Duodenal mucosa (tissue), 2 donors: Measurements from ENCODE around the gene NR3C2.

Source experiments
- H3K27ac ChIP-seq: one replicate; pipeline ENCODE4 v1.7.0; 2013; ENCODE audit warnings: low read depth, low read length
- H3K27me3 ChIP-seq, 2 donors: one replicate each; pipeline ENCODE4 v1.7.0; 2013; ENCODE audit warnings: low read length in 2 of 2, control low read depth in 1 of 2; ENCODE audit not compliant: insufficient read depth in 2 of 2, control insufficient read depth in 1 of 2
- H3K36me3 ChIP-seq, 2 donors: one replicate each; pipeline ENCODE4 v1.7.0; 2013; ENCODE audit warnings: low read length in 2 of 2, control low read depth in 1 of 2; ENCODE audit not compliant: insufficient read depth in 2 of 2, control insufficient read depth in 1 of 2
- H3K4me1 ChIP-seq, 2 donors: one replicate each; pipeline ENCODE4 v1.7.0; 2013; ENCODE audit warnings: low read length in 2 of 2, control low read depth in 1 of 2; ENCODE audit not compliant: insufficient read depth in 2 of 2, control insufficient read depth in 1 of 2
- H3K4me3 ChIP-seq, 2 donors: one replicate each; pipeline ENCODE4 v1.7.0; 2013; ENCODE audit warnings: low read length in 2 of 2, low read depth in 1 of 2
- H3K9ac ChIP-seq, 2 donors: one replicate each; pipeline ENCODE4 v1.7.0; 2013; ENCODE audit warnings: low read length in 2 of 2, low read depth in 1 of 2
- H3K9me3 ChIP-seq, 2 donors: one replicate each; pipeline ENCODE4 v1.7.0; 2013; ENCODE audit warnings: low read length in 2 of 2, control low read depth in 1 of 2; ENCODE audit not compliant: control insufficient read depth in 1 of 2

The NR3C2 gene

GRCh38 chr4:148300877-148301276, 141.3 kb downstream of the NR3C2 start:
- no peaks in the 10 kb centered on the region for H3K36me3 ChIP-seq
- H3K9me3 ChIP-seq = peaks cover 0 to 9% of the 10 kb centered on the region in 2 donors
- no peaks in the 10 kb centered on the region for H3K4me1 ChIP-seq
- H3K4me3 ChIP-seq = no peak overlapping the region
- no peak overlapping the region for H3K9ac ChIP-seq
- no peaks in the 10 kb centered on the region for H3K27me3 ChIP-seq
- H3K27ac ChIP-seq = no peak overlapping the region

DNA sequence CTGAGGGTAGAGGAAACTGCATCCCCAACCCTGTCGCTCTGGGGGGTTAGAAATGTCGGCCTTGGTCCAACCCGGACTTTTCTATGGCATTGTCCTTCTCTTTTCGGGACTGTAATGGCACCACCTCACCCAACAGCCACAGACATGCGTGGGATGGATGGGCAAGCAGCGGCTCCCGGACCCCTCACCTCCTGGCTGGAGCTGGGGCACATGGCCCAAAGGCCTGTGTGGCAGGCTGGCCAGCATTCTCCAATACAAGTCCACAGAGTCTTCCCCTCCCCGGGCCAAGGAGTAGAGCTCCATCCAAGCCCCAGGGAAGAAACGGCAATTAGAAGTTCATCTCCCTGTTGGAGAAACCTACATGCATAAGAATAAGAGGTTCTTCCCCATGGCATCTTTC, 142.9 kb downstream of the NR3C2 start:
- Histone ChIP-seq H3K9me3 (peaks cover 0 to 9% of the 10 kb centered on the region in 2 donors), H3K36me3 (no peaks in the 10 kb centered on the region), H3K4me3 (no peak overlapping the region), H3K27me3 (no peaks in the 10 kb centered on the region), H3K27ac (no peak overlapping the region), H3K4me1 (peaks cover 0 to 5% of the 10 kb centered on the region in 2 donors), H3K9ac (no peak overlapping the region)

GRCh38 chr4:148296498-148296897, 145.7 kb downstream of the NR3C2 start:
- Histone ChIP-seq H3K4me3 (no peak overlapping the region), H3K27me3 (no peaks in the 10 kb centered on the region), H3K9me3 (peaks cover 0 to 9% of the 10 kb centered on the region in 2 donors), H3K27ac (no peak overlapping the region), H3K4me1 (peaks cover 13 to 20% of the 10 kb centered on the region in 2 donors), H3K9ac (no peak overlapping the region), H3K36me3 (no peaks in the 10 kb centered on the region)

DNA sequence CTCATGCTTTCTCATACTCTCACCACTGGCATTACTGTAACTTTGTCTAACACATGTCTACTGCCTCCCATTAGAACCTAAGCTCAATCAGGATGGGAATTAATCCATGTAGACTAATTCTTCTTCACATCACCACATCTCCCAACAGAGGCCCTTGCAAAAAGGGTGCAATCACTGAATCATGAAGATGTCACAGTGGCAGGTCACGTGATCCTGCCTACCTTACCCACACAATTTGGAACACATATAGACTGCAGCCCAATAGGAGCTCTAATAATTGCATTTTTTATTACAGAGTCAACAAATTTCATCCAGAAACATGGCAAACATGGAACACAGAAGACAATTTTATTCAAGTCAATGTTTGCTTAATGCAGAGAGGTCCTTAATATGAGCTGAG, 146.6 kb downstream of the NR3C2 start:
- peaks cover 0 to 4% of the 10 kb centered on the region in 2 donors for H3K9me3 ChIP-seq
- no peaks in the 10 kb centered on the region for H3K27me3 ChIP-seq
- no peak overlapping the region for H3K27ac ChIP-seq
- H3K36me3 ChIP-seq = no peaks in the 10 kb centered on the region
- no peak overlapping the region for H3K9ac ChIP-seq
- peaks cover 13 to 20% of the 10 kb centered on the region in 2 donors for H3K4me1 ChIP-seq
- no peak overlapping the region for H3K4me3 ChIP-seq

- Histone ChIP-seq H3K9me3 (no peaks in the 10 kb centered on the region), H3K27ac (no peak overlapping the region), H3K4me3 (no peak overlapping the region), H3K36me3 (no peaks in the 10 kb centered on the region), H3K27me3 (no peaks in the 10 kb centered on the region), H3K4me1 (peaks cover 20 to 30% of the 10 kb centered on the region in 2 donors), H3K9ac (no peak overlapping the region)
Measured at GRCh38 chr4:148293571-148293970, 148.6 kb downstream of the NR3C2 start.

DNA sequence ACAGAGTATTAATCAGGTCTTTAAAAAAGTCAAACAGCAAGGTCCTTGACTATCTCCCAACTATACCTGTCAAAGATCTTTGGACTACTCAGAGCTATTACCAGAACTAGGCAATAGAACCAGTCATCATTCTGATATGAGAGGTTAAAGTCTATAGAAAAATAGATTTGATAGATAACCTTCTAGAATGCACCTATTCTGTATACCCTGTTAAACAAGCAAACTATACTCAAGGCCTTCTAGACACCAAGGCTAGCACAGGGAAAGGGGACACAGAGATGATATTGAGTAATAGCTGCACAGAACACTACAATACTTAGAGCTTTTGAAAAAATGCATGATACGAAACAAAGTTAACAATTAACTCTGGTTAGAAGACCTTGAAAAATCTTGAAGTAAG, 149.5 kb downstream of the NR3C2 start:
- Histone ChIP-seq H3K9me3 (no peaks in the 10 kb centered on the region), H3K27me3 (no peaks in the 10 kb centered on the region), H3K4me3 (no peak overlapping the region), H3K4me1 (peaks cover 20 to 32% of the 10 kb centered on the region in 2 donors), H3K36me3 (no peaks in the 10 kb centered on the region), H3K27ac (no peak overlapping the region), H3K9ac (no peak overlapping the region)

- H3K4me1 ChIP-seq = peaks cover 20 to 33% of the 10 kb centered on the region in 2 donors
- no peak overlapping the region for H3K4me3 ChIP-seq
- no peaks in the 10 kb centered on the region for H3K36me3 ChIP-seq
- no peaks in the 10 kb centered on the region for H3K9me3 ChIP-seq
- no peak overlapping the region for H3K27ac ChIP-seq
- no peak overlapping the region for H3K9ac ChIP-seq
- H3K27me3 ChIP-seq = no peaks in the 10 kb centered on the region
Measured at GRCh38 chr4:148289740-148290139, 152.5 kb downstream of the NR3C2 start.

DNA sequence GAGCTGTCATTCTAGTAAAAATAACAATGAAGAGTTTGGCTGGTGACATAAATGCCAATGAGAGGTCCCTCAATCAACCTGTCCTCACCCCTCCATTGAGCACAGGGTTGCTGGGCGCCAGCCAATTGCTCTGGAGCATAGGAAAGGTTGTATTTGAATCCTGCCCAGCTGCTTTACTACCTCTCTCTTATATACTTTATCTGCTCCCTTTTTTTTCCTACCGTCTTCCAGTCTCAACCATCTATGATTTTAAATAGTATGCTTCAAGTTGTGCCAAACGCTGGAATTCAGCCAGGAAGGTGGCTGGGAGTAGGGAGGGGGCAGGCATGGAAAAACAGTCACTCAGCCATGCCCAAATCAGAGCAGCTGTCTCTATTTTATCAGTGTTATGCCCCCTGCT, 153.8 kb downstream of the NR3C2 start:
- H3K9me3 ChIP-seq = no peaks in the 10 kb centered on the region
- no peaks in the 10 kb centered on the region for H3K36me3 ChIP-seq
- H3K4me1 ChIP-seq = peaks cover 20 to 38% of the 10 kb centered on the region in 2 donors
- no peak overlapping the region for H3K9ac ChIP-seq
- no peak overlapping the region for H3K27ac ChIP-seq
- no peaks in the 10 kb centered on the region for H3K27me3 ChIP-seq
- H3K4me3 ChIP-seq = no peak overlapping the region

DNA sequence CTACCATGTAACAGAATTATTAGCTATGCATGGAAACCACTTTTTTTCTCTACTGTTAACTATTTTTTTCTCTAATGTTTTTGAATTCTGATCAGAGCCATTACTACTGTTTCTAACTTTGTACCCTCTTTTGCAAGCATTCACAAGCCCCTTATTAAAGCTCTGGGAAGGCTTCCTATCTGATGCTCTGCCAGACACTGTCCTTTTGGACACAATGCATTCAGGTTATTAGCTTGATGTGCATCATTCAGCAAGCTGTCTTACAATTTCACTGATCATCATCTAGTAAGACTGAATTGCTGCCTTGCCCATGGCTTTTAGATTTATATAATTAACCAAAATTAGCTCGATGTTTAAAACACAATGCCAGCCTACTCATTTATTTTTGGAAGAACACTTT, 155.1 kb downstream of the NR3C2 start:
- no peak overlapping the region for H3K27ac ChIP-seq
- peaks cover 24 to 42% of the 10 kb centered on the region in 2 donors for H3K4me1 ChIP-seq
- H3K27me3 ChIP-seq = no peaks in the 10 kb centered on the region
- H3K9me3 ChIP-seq = no peaks in the 10 kb centered on the region
- no peaks in the 10 kb centered on the region for H3K36me3 ChIP-seq
- H3K9ac ChIP-seq = no peak overlapping the region
- no peak overlapping the region for H3K4me3 ChIP-seq

- H3K27me3 ChIP-seq = no peaks in the 10 kb centered on the region
- no peaks in the 10 kb centered on the region for H3K36me3 ChIP-seq
- H3K9ac ChIP-seq = no peak overlapping the region
- H3K9me3 ChIP-seq = no peaks in the 10 kb centered on the region
- H3K4me1 ChIP-seq = peaks cover 24 to 43% of the 10 kb centered on the region in 2 donors
- no peak overlapping the region for H3K4me3 ChIP-seq
- no peak overlapping the region for H3K27ac ChIP-seq
Measured at GRCh38 chr4:148286012-148286411, 156.2 kb downstream of the NR3C2 start.

DNA sequence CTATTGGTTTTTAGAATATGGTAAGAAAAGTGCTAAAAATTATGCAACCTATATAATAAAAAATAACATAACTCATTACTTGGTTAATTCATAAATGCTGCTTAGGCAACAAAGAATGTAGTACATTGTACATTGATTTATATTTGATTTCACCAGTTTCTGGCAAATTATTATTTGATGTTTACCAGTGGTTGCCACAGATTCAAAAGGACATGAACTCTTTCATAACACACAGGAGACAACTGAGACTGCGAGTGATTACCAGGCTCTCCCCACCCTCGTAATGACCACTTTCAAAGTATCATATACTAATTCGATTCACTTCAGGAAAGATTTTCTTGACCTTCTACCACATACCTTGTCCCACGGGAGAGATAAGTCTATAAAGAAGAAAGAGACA, 158.5 kb downstream of the NR3C2 start:
- H3K27ac ChIP-seq = no peak overlapping the region
- no peaks in the 10 kb centered on the region for H3K36me3 ChIP-seq
- no peaks in the 10 kb centered on the region for H3K27me3 ChIP-seq
- no peak overlapping the region for H3K9ac ChIP-seq
- peaks cover 17 to 34% of the 10 kb centered on the region in 2 donors for H3K4me1 ChIP-seq
- no peak overlapping the region for H3K4me3 ChIP-seq
- no peaks in the 10 kb centered on the region for H3K9me3 ChIP-seq
